Non-pigmented ciliary epithelial cell (primary cell): ENCODE measurements around the gene HMCN2.

Source experiments
- DNase-seq: peaks from one replicate; pipeline ENCODE4 v3.0.0-alpha.2; 2010; ENCODE audit warnings: low read depth

Gene HMCN2

DNA sequence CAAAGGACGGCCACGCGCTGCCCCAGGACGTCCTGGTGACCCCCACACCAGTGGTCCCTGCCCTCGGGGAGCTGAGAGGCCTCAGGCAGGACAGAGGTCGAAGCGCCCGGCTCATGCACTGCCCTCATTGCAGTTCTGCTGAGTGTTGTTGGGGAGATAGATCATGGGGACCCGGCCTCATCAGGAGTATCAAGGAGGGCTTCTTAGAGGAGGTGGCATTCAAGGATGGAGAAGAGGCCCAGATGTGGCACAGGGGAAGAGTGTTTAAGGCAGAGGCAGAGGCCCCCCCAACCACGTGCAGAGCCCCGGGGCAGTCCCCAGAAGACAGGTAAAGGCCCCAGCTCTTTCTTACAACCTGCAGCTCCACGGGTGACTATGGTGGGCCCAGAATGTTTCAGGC is 205.4 kb downstream of the HMCN2 start:
- no peak for DNase-seq

DNA sequence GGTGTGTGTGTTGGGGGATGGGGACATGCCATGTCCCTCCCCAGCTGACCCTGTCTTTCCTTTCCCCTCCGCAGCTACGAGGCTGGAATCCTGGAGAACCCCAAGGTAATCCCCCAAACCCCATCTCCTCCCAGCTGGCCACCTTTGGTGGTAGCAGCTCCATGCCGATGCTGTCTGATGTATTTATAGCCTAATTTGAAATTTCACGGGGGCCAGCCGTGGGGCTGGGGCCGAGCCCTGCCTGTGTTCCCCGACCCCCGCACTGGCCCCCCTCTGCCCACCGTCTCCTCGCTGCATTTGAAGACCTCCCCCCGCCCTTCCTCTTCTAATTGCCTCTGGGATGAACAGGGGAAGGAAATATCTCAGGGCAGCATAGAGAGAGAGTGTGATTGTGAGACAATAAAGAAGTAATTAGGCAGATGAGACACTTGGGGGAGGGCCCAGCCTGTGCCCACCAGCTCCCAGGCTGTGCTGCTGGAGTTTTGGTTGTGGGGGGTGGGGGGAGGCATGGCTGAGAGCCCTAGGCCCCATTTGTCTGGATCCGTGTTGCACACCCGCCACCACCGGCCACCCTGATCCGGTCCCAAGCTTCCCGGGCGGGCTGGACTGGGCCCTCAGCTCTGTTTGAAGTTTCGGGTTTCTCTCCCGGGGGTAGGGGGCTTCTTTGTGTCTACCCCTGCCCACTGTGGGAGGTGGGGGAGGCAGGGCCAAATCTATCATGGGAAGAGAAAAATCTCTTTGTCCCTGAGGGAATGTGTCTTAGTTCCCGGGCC is 206.0 kb downstream of the HMCN2 start:
- DNase-seq = no peak

DNA sequence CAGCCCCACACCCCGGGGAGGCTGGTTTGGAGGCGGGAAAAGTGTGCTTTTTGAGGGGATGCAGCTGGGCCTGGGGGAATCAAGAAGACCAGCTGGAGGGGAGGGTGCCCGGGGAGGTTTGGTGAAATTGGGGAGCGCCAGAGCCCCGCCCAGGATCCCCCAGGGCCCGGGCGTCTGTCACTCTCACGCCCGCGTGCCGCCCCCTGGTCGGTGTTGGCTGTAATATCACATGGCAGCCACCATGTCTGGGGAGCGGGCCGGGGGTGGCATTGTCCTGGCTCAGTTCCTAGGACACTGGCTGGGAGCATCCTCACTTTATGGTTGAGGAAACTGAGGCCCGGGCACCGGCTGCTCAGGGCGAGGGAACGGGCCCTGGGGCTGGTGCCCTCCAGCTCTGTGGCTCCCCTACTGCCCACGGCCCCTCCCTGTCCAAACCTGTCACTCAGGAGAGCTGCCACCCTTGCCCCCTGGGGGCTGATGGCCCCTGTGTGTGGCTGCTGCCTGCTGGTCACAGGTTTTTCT is 206.7 kb downstream of the HMCN2 start:
- no peak for DNase-seq

DNA sequence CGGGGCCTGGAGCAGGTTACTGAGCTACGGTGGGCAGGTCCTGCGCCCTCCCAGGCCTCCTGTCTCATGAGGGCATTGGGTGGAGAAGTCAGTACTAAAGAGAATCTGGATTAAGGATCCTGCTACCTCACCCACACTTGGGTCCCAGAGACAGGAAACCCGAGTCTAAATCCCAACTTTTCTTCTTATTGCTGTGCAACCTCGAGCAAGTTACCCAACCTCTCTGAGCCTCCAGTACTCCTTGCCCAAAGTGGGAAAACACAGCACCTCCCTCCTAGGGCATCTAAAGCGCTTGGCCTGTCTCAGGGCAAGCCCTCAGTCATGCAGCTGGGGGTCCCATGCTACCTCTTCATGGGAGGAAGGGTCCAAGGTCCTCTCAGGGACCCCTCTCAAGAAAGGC is 207.4 kb downstream of the HMCN2 start:
- DNase-seq = no peak

DNA sequence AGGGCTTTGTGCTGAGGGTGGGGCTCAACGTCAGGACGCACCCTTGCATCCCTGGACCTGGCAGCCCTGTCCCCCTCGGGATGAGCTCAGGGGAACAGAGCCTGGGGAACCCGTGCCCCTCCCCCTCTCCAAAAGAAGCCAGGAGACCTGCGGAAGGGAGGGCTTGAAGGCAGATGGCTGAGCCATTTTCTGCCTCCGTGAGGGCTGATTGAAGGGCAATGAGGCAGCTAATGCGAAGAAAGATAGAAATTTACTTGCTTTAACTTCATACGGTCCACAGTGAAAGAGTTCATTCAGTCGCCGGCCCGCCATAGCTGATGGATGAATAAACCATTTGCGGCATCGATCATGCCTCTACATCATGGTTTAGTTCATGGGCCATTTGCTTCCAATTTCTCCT is 208.0 kb downstream of the HMCN2 start:
- no peak for DNase-seq

DNA sequence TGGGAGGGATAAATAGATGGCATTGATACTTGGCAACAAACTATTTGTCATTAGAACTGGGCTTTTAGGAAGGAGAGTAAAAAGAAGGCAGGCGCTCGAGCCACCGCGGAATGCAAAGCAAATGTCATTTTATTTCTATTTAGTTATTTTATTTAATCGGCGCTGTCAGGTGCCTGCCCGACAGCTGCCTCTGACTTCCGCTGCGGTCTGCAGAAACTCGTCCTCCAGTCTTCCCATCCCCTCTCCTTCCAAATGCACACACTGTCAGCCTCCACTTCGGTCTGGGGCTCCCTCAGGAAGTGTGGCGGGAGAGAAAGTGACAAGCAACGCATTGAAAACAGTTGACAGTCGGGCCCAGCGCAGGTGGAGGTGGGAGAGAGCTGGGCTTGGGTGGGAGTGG is 208.5 kb downstream of the HMCN2 start:
- no peak for DNase-seq

DNA sequence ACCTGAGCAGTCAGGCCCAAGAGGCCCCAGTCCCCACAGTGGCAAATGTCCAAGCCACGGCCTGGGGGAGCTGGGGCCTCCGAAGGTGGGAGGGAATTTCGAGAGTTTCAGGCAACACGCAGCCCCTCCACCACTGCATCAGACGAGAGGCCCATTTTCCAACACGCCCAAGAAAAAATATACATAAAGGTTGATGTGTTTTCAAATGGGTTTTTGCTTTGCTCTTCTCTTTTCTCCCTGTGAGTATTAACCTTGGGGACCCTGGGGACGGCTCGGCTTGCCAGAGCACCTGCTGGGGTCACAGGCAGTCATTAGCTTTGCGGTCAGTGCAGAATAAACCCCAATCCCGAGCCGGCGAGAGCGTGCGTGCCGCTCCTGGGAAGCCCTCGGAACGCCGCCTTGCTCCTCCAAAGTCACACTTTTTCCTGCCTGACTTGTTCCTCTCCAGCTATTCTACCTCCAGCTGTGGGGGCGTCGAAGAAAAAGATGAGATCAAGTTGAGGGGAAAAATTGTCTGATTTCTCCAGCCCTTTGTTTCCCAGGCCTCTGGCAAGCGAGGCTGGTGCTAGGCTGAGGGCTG is 210.7 kb downstream of the HMCN2 start:
- DNase-seq = no peak

DNA sequence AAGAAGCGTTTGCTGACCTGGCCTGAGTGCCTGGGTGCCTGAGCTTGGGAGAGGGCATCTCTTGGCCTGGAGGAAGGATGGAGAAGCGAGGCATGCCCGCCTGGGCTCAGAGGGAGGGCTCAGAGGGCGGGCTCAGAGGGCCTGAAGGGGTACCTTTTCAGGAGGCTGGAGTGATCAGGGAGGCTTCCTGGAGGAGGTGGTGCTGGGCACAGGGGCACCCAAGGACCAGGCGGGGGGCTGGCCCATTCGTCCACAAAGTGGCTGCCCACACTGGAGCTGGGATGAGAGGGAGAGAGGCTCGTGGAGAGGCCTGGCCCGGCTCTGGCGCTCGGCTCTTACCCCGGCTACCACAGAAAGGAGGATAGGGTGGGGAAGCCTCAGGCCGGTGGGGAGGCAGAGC is 212.0 kb downstream of the HMCN2 start:
- no peak for DNase-seq

DNA sequence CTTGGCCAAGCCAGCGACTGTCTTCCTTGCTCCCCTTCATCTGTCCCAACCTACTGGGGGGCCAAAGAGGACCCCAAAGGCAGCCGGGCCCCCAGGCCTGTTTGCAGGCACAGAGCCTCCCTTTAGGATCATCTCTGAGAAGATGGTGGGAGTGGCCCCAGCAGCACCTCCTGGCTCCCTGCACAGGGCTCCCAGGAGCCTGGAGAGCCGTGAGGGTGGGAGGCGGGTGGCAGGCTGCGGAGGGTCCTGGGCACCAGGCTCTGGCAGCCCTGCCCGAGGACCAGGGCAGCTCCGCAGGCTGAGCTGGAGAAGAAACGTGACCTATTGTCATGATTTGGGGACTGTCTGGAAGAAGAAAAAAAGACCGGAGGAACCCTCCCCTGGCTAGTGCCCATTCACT is 212.6 kb downstream of the HMCN2 start:
- DNase-seq = no peak

DNA sequence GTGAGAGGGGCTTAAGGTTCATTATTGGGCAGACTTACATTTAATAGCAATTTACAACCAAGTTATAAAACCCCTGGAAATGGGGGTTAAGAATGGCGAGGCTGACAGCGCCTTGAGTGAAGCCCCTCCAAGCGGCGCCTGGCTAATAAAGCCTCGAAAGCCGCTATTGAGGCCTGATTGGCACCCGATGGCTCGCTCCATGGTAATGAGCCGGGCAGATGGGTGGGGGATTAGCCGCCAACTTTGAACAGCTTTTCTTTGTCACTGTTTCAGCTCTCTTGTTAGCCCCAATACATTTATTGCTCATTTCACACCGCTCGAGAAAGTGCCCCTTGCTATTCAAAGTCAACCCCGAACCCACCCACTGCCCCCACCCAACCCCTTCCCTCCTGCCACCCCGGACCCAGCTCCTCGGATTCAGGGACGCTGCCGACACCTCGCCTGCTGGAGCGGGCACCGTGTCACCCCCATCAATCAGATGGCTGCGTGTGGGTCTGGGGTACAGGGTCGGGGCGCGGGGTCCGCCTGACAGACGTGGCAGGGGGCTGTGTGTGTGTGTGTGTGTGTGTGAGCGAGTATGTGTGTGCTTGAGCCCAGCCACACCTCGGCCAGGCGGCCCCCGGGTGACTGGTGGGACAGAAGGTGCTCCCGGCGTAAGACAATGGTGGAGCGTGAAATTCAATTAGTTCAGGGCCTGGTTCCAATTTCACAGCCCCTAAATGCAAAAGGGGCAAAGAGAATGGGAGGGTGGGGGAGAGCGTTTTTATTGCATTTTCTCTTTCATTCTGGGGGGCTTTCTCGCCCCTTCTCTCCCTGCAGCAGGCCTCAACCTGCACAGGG is 213.4 kb downstream of the HMCN2 start:
- DNase-seq = no peak

DNA sequence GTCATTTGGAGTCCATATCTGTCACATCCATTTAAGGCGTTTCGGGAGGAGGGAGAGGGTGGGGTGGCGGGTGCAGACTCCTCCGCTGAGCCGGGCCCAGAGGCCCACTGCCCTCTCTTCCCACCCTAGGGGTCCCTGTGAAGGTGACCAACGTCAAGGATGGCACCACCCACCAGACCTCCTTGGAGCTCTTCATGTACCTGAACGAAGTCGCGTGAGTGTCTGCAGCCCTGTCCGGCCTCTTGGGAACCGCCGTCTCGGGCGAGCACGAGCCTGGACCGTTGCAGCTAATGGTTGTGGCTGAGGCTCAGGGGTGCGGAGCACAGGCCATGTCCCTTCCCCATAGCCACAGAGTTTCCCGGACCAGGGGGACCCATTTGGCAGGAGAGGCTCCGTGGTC is 214.0 kb downstream of the HMCN2 start:
- no peak for DNase-seq

DNA sequence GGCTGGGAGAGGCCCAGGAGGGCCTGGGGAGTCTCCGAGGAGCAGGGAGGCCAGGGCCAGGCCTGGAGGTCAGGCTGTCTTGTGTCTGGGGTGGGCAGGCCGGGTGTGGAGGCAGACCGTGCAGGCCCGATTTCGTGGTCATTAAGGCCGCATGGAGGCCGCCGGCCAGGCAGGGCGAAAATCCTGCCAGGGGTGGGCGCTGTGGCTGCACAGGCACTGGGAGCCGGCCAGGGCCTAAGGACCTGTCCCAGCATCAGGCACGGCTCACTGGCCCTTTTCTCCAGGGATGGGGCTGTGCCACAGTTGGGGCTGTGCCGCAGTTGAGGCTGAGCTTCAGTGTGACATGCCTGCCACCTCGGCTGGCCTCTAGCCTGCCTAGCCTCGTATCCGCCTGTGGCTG is 215.1 kb downstream of the HMCN2 start:
- DNase-seq = no peak

DNA sequence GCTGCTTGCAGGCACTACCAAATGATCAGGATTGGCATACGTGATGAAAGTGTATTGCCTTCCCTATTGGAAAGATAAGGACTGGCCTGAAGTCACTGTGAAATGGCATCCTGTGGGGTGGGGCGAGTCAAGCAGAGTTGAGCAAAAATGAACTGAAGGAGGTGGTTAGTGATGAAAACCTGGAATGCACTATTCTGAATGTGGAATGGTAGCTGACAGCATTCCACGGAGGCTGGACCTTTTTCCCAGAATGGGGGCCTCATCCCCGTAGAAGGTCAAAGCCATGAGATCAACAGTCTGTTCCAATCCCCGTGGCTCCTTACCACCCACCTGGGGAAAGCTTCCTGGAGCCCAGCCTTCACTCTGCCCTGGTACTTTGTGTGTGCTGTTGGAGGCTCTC is 216.9 kb downstream of the HMCN2 start:
- DNase-seq = no peak

DNA sequence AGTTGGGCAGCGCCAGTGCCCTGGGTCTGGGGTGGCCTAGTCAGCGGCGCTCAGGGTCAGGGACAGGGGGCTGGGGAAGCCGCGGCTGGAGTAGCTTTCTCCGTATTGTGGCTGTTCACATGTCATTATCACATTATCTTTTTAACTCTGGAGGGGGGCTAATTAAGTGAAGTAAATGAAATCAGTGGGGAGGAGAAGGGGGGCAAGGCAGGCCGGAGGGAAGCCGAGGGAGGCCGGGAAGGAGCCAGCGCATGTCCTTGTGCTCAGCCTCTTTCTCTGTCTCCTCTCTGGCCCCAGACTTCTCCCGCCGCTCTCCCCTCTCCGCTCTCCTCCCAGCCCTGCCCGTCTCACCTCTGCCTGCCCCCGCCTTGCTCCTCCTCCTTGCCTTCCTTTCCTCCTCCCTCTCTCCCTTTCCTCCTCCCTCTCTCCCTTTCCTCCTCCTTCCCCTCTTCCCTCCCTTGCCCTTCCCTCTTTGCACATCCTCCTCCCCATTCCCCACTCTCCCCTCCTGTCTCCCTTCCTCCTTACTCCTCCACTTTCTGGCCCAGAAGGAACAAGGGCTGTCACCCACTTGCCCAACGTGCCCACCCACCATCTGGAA is 217.9 kb downstream of the HMCN2 start:
- DNase-seq = no peak
